ENCODE data around the gene S100A13.
"Not testable (repeated sequence)": the region's sequence is repeated elsewhere in the genome, so short reads cannot be mapped to it uniquely, and the experiment has no call there.

Gene S100A13

GRCh38 chr1:153626904-153627714, at the start of gene S100A13:
Gene S100A13, minus strand, starts transcription at chr1:153627505. Its CDS starts 1,033 bp downstream, at chr1:153626472.
- DNase-seq (ENCODE audit: low read depth) = peak; percentile 83

DNA sequence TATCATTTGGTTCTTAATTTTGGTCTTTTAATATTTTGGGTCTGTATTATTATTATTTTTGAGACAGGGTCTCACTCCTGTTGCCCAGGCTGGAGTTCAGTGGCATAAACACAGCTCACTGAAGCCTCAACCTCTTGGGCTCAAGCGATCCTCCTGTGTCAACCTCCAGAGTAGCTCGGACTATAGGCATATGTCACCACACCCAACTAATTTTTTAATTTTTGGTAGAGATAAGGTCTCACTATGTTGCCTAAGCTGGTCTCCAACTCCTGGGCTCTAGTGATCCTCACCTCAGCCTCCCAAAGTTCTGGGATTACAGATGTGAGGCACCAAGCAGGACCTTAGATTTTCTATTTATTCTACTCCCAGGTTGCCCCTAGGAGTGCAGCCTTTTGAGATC, 46.2 kb upstream of the S100A13 start:
- no peak for DNase-seq (ENCODE audit: low read depth)

- not testable (repeated sequence) for DNase-seq (ENCODE audit: low read depth)
Measured at GRCh38 chr1:153671628-153672353, 44.5 kb upstream of the S100A13 start.

- peak; percentile 99 for DNase-seq (ENCODE audit: low read depth)
Measured at GRCh38 chr1:153670859-153671627, 43.7 kb upstream of the S100A13 start, which contains the start of gene ILF2. Gene ILF2, minus strand, starts transcription at chr1:153670993. Its CDS starts 71 bp downstream, at chr1:153670922.

DNA sequence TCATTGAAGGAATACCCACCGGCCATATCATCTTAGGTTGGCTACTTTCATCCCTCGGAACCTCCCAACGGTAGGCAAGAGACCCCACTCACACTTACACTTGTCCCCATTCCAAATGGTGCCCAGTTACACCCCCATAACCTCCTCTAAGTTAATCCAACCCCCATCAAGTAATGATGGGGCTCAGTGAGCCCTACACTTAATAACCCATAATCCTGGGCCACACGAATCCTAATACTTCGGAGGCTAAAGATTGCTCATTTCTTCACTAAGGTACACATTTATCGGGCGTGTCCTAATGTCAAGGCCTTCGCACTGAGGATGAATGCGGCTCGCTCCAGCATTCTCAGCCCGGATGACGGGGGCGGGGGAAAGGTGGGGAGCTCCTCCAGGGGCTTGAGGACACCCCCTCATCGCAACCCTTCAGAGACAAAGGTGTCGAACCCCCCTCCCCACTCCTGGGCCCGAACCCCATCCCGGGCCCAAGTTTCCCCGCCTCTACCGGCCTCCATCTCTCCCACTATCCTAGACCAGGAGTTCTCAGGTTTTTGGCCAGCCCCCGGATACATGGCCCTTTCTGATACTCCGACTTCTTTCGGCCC, 43.1 kb upstream of the S100A13 start:
- no peak for DNase-seq (ENCODE audit: low read depth)

- DNase-seq (ENCODE audit: low read depth) = no peak
Measured at GRCh38 chr1:153669606-153670005, 42.3 kb upstream of the S100A13 start.

GRCh38 chr1:153668672-153669071, 41.4 kb upstream of the S100A13 start:
- not testable (repeated sequence) for DNase-seq (ENCODE audit: low read depth)

DNA sequence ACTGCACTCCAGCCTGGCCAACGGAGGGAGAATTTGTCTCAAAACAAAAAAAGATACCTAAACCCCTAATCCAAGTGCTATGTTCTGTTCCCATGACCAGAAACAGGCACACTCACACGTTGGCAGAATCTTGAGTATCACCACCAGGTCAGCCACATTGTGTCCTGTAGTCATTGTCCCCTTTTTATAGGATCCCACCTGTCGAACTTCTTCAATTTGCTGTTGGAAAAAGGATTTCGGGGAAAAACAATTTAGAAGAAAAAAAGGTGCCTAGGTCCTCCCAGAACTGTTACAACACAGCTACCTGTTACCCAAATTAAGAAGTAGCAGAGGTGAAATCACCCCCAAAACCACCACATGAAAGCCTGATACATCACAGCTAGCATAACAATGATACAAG, 40.1 kb upstream of the S100A13 start:
- no peak for DNase-seq (ENCODE audit: low read depth)

DNA sequence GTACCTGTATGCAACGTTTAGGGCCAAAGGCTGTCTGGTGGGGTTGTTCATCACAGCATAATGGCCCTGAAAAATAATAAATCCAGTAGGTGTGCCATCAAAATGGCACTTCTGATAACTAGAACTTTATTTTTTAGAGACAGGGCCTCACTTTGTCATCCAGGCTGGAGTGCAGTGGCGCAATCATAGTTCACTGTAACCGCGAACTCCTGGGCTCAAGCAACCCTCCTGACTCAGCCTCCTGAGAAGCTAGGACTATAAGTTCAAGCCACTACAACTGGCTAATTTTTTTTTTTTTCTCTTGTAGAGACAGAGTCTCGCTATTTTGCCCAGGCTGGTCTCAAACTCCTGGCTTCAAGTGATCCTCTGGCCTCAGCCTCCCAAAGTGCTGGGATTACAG, 35.9 kb upstream of the S100A13 start:
- DNase-seq (ENCODE audit: low read depth) = no peak

DNA sequence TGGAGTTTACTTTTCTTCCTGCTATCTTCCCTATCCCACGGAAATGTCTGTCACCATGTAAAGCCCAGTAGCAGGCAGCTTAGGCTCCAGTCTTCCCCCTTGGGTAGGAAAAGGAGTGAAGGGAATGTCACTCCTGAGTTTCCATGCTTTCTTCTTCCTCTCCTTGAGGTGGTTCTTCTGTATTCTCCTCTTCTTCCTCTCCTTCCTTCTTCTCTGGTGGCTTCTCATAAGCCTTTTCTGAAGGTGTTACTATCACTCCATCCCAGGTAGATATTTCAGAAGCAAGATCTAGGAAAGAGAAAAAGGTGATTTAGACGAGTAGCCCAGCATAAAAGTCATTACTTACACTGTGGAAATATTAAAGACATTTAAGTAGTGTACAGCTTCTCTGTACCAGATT, 35.0 kb upstream of the S100A13 start:
- no peak for DNase-seq (ENCODE audit: low read depth)

GRCh38 chr1:153661111-153661708, 33.9 kb upstream of the S100A13 start:
- no peak for DNase-seq (ENCODE audit: low read depth)

- DNase-seq (ENCODE audit: low read depth) = no peak
Measured at GRCh38 chr1:153659656-153660055, 32.4 kb upstream of the S100A13 start.

- no peak for DNase-seq (ENCODE audit: low read depth)
Measured at GRCh38 chr1:153659175-153659534, 31.9 kb upstream of the S100A13 start.

DNA sequence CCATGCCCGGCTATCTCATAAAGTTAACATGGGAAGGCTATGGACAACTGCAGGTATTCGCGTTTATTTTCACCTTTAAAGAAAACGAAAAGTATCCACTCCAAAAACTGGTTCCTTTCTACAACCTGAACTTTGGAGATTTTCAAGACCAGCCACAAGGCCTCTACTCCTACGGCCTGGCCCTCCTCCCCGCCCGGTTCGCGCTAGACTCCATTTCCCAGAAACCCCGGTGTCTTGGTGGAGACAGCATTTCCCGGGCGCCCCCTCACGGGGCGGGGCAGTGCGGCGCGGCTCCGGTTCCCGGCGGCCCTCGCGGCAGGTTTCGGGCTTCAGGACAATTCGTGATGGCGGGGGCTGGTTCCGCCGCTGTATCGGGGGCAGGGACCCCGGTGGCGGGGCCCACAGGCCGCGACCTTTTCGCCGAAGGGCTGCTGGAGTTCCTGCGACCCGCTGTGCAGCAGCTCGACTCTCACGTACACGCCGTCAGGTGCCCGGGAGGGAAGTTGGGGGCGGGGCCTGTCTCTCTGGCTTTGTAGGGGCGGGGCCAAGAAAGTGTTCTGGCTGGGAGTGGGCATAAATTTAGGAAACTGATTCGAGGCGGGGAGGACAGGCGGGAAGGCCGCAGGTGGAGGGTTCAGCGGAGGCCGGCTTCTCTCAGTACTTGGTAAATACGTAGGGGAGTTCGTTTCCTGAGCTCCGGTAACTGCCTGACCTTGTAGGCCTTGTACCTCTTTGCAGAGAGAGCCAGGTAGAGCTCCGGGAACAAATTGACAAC, 31.3 kb upstream of the S100A13 start, which contains the start of gene SNAPIN:
Gene SNAPIN, plus strand, starts transcription at position 304 of the 775 bp plus-strand sequence. Its CDS starts 41 bp downstream, at position 345.
- DNase-seq (ENCODE audit: low read depth) = no peak

DNA sequence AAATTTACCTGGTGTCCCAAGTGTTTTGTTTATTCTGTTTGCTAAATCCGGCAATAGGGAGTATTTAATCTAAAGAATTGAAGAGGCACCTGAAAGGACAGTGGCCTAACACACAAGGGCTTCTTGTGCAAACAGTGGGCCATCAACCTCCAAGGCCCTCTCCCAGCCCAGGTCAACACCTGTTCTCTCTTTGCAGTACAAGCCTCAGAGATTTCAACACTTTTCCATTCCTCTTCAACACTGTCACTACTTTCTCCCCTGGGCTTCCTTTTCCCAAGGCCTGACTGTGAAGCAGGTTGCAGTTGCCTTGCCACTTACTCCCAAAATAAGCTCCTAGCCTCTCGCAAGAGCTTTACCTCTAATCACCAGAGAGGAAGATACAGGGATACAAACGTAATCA, 28.0 kb upstream of the S100A13 start:
- no peak for DNase-seq (ENCODE audit: low read depth)

- no peak for DNase-seq (ENCODE audit: low read depth)
Measured at GRCh38 chr1:153652805-153653500, 25.6 kb upstream of the S100A13 start.

- no peak for DNase-seq (ENCODE audit: low read depth)
Measured at GRCh38 chr1:153651771-153652170, 24.5 kb upstream of the S100A13 start.

DNA sequence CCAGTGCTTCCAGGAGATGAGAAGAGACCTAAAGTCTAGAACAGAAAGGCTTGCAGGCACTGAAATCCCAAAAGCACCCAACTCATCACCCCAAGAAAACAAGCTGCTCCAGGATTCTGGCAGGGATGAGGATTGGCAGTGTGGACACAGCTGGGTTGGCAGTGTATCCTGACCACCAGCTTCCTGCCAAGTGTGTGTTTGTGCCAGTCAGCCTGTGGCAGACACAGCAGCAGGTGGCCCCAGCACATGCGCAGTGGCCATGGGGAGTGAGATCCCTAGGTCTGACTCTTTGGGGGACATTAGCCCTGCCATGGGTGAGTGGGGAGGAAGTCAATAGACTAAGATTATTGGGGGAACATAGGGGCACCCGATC, 22.5 kb upstream of the S100A13 start:
- DNase-seq (ENCODE audit: low read depth) = no peak

DNA sequence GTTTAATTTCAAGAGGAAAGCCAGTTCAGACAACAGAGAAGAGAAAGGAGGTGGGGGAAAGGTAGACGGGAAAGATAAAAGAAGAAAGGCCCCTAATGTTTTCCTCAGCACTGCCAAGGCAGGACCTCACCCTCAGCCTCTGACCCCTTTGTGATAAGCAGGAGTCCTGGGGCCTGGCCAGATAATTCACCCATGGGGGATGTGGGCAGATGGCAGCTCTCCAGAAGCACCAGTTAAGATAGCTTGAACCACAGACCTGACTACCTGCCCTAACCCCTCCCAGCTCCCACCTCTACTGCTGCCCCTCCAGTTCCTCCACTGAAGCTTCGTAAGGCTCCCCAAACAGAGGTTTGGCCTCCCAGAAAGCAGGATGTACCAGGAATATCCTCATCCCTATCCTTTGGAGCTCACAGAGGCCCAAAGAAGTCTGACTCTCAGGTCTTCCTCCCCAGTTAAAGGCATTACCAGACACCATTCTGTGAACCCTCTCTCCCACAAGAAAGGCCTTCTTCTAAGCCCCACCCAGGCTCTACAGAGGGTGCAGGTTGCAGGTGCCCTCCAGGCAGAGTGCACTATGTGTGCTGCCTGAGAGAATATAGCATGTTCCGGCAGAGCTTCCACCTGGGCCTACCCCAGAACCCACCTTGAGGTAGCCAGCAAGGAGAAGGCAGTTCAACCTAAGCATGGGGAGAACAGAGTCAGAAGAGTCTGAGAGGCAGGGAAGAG, 22.0 kb upstream of the S100A13 start:
- no peak for DNase-seq (ENCODE audit: low read depth)

Data from non-pigmented ciliary epithelial cell (primary cell).